ENCODE data around the gene CAPN3.

CAPN3 gene

GRCh38 chr15:42394106-42394505 lies 34.8 kb downstream of the CAPN3 start:
- no peak for DNase-seq (ENCODE audit: low read depth)

- DNase-seq (ENCODE audit: low read depth): no peak
Measured at GRCh38 chr15:42395838-42396237, 36.5 kb downstream of the CAPN3 start.

- DNase-seq (ENCODE audit: low read depth): no peak
Measured at GRCh38 chr15:42401544-42402454, 42.5 kb downstream of the CAPN3 start.

- DNase-seq (ENCODE audit: low read depth): no peak
Measured at GRCh38 chr15:42402455-42403205, 43.3 kb downstream of the CAPN3 start.

GRCh38 chr15:42403389-42403788 lies 44.1 kb downstream of the CAPN3 start:
- no peak for DNase-seq (ENCODE audit: low read depth)

- no peak for DNase-seq (ENCODE audit: low read depth)
Measured at GRCh38 chr15:42404461-42405235, 45.3 kb downstream of the CAPN3 start.

- no peak for DNase-seq (ENCODE audit: low read depth)
Measured at GRCh38 chr15:42405863-42406482, 46.7 kb downstream of the CAPN3 start.

GRCh38 chr15:42408178-42408577 lies 48.9 kb downstream of the CAPN3 start:
- DNase-seq (ENCODE audit: low read depth): no peak

GRCh38 chr15:42409011-42409410 lies 49.7 kb downstream of the CAPN3 start:
- DNase-seq (ENCODE audit: low read depth): no peak

- DNase-seq (ENCODE audit: low read depth): no peak
Measured at GRCh38 chr15:42411884-42412283, 52.6 kb downstream of the CAPN3 start.

- DNase-seq (ENCODE audit: low read depth): no peak
Measured at GRCh38 chr15:42413920-42414319, 54.6 kb downstream of the CAPN3 start.

GRCh38 chr15:42419369-42419768 lies 60.1 kb downstream of the CAPN3 start:
- no peak for DNase-seq (ENCODE audit: low read depth)

- DNase-seq (ENCODE audit: low read depth): no peak
Measured at GRCh38 chr15:42421376-42421775, 62.1 kb downstream of the CAPN3 start.

GRCh38 chr15:42427429-42428223 lies 68.3 kb downstream of the CAPN3 start:
- DNase-seq (ENCODE audit: low read depth): peak; percentile 62

- DNase-seq (ENCODE audit: low read depth): peak; percentile 9
Measured at GRCh38 chr15:42444415-42445063, 85.2 kb downstream of the CAPN3 start.

- no peak for DNase-seq (ENCODE audit: low read depth)
Measured at GRCh38 chr15:42445551-42445950, 86.2 kb downstream of the CAPN3 start.

GRCh38 chr15:42447599-42447998 lies 88.3 kb downstream of the CAPN3 start:
- no peak for DNase-seq (ENCODE audit: low read depth)

- DNase-seq (ENCODE audit: low read depth): no peak
Measured at GRCh38 chr15:42448281-42448680, 89.0 kb downstream of the CAPN3 start.

- no peak for DNase-seq (ENCODE audit: low read depth)
Measured at GRCh38 chr15:42449770-42450424, 90.6 kb downstream of the CAPN3 start.

- DNase-seq (ENCODE audit: low read depth): no peak
Measured at GRCh38 chr15:42450425-42450790, 91.1 kb downstream of the CAPN3 start.

Measured in amniotic epithelial cell (primary cell).